ENCODE results near the gene RAD54L. TPM values are rescaled to one million over a fixed set of nuclear protein-coding genes. Genes with fewer than 3 reads are reported as not detected.

Gene RAD54L
- total and polyA plus RNA-seq, 2 of the 4 experiments (the other 2 are of a cell fraction), result 4.8 to 10.6 TPM

GRCh38 chr1:46224966-46225365 lies 22.6 kb upstream of the RAD54L start:
- H2BK5ac ChIP-seq (ENCODE audit: low read depth, low read length, poor library complexity, severe bottlenecking), result no peak overlapping the region
- no peak overlapping the region for H2BK120ac ChIP-seq (ENCODE audit: low read depth, low read length)
- no peaks in the 10 kb centered on the region; a peak in 1 of 4 replicates for H3K79me1 ChIP-seq (ENCODE audit: low read depth in 1 of 2, low read length in 2 of 2)
- dilution Hi-C loops (cut with HindIII; ENCODE audit: low sequenced_read_pairs, unreplicated experiment), result no loop called here
- no peak overlapping the region for H3K4ac ChIP-seq (ENCODE audit: low read depth, low read length)
- no peak for ATAC-seq (ENCODE audit: low read depth)
- H3K4me3 ChIP-seq (ENCODE audit: insufficient read depth, low read depth, low read length), result no peak overlapping the region
- H3K27me3 ChIP-seq (ENCODE audit: control insufficient read depth, insufficient read depth, low read length), result no peaks in the 10 kb centered on the region
- H3K23ac ChIP-seq (ENCODE audit: low read depth, low read length), result no peak overlapping the region
- no peak overlapping the region for H2BK15ac ChIP-seq (ENCODE audit: low read depth, low read length)
- H3K4me2 ChIP-seq (ENCODE audit: low read depth, low read length), result no peak overlapping the region
- no peak overlapping the region for H3K14ac ChIP-seq (replicated peaks; ENCODE audit: low read depth, low read length)
- in situ Hi-C loops (cut with MboI; ENCODE audit: low sequenced_read_pairs), result no loop called here
- BruUV-seq (replicated peaks), result no TSS peak
- intact Hi-C loops (cut with micrococcal nuclease), result no loop called here
- H4K20me1 ChIP-seq (ENCODE audit: insufficient read depth, low read length), result no peaks in the 10 kb centered on the region
- H4K91ac ChIP-seq (ENCODE audit: insufficient read depth, low read depth, low read length), result no peak overlapping the region
- H3K27ac ChIP-seq (ENCODE audit: insufficient read depth, low read length), result no peak overlapping the region
- H2AK5ac ChIP-seq (ENCODE audit: low read depth, low read length), result no peak overlapping the region
- 0 out of 2 replicates have a peak, but pooled peaks cover under 1% of the 10 kb centered on the region for H3K9me1 ChIP-seq (ENCODE audit: insufficient read depth, low read length)
- DNase-seq, result no peak
- no peak for TF ChIP-seq SMC3 (IDR thresholded peaks at IDR 0.05; ENCODE audit: low read depth, low read length)
- no peak for TF ChIP-seq MXI1 (IDR thresholded peaks at IDR 0.05; ENCODE audit: borderline replicate concordance, low read depth, low read length)
- TF ChIP-seq BHLHE40 (IDR thresholded peaks at IDR 0.05; ENCODE audit: low read depth, low read length), result no peak
- TF ChIP-seq NFE2L2 (IDR thresholded peaks at IDR 0.05; ENCODE audit: low read depth, low read length), result no peak
- TF ChIP-seq POLR2A (IDR thresholded peaks at IDR 0.05; ENCODE audit: low read depth, low read length), result no peak
- no peak for TF ChIP-seq RFX5 (IDR thresholded peaks at IDR 0.05; ENCODE audit: low read depth, low read length)
- TF ChIP-seq FOS (IDR thresholded peaks at IDR 0.05; ENCODE audit: low read depth, low read length), result no peak
- TF ChIP-seq CHD1 (IDR thresholded peaks at IDR 0.05; ENCODE audit: low read depth, low read length), result no peak
- no peak for TF ChIP-seq RAD21 (IDR thresholded peaks at IDR 0.05; ENCODE audit: low read length)
- no peak for TF ChIP-seq CTCF (conservative IDR thresholded peaks at IDR 0.05; ENCODE audit: low read depth, low read length)
- no peak for TF ChIP-seq MAZ (IDR thresholded peaks at IDR 0.05; ENCODE audit: borderline replicate concordance, low read depth, low read length)
- TF ChIP-seq RCOR1 (IDR thresholded peaks at IDR 0.05; ENCODE audit: insufficient replicate concordance, low read length), result no peak
- no peak for TF ChIP-seq MAFK (IDR thresholded peaks at IDR 0.05; ENCODE audit: low read depth, low read length)
- TF ChIP-seq, protein P1, sequence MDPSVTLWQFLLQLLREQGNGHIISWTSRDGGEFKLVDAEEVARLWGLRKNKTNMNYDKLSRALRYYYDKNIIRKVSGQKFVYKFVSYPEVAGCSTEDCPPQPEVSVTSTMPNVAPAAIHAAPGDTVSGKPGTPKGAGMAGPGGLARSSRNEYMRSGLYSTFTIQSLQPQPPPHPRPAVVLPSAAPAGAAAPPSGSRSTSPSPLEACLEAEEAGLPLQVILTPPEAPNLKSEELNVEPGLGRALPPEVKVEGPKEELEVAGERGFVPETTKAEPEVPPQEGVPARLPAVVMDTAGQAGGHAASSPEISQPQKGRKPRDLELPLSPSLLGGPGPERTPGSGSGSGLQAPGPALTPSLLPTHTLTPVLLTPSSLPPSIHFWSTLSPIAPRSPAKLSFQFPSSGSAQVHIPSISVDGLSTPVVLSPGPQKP (IDR thresholded peaks at IDR 0.05; ENCODE audit: borderline replicate concordance, low read depth, low read length), result no peak
- no peak for TF ChIP-seq CEBPB (IDR thresholded peaks at IDR 0.05; ENCODE audit: low read depth, low read length)
- TF ChIP-seq, protein P2, sequence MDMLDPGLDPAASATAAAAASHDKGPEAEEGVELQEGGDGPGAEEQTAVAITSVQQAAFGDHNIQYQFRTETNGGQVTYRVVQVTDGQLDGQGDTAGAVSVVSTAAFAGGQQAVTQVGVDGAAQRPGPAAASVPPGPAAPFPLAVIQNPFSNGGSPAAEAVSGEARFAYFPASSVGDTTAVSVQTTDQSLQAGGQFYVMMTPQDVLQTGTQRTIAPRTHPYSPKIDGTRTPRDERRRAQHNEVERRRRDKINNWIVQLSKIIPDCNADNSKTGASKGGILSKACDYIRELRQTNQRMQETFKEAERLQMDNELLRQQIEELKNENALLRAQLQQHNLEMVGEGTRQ (IDR thresholded peaks at IDR 0.05; ENCODE audit: low read depth, low read length), result no peak
- no peak overlapping the region for H2AFZ ChIP-seq (replicated peaks; ENCODE audit: low read length, poor library complexity)
- no peak overlapping the region for H2AK9ac ChIP-seq (replicated peaks; ENCODE audit: low read depth, low read length, poor library complexity)
- CTCF ChIA-PET, result interaction anchor here (1.8 to 3.1 kb wide), 2 partner anchors 22 to 43 kb away, joined by 6 to 21 read pairs; partner anchors contain the start of gene RAD54L
- no peaks in the 10 kb centered on the region for H3K4me1 ChIP-seq (ENCODE audit: control insufficient read depth, insufficient read depth, low read length)
- POLR2A ChIA-PET (ENCODE audit: unreplicated experiment), result no interaction called here
- no peaks in the 10 kb centered on the region; the same call in 1 of the 2 replicates for H3K36me3 ChIP-seq (ENCODE audit: control insufficient read depth, insufficient read depth, low read length)
- no peak overlapping the region for H4K5ac ChIP-seq (ENCODE audit: low read depth, low read length)
- 89% methylated on average over 1 of the region's 4 CpGs; no CpG with 5 or more reads in 1 of the 2 experiments for WGBS, 2 experiments (ENCODE audit: extremely low coverage in 2 of 2, insufficient read length in 1 of 2)
- H3K18ac ChIP-seq (ENCODE audit: low read depth, low read length), result no peak overlapping the region
- no peaks in the 10 kb centered on the region for H3K9me3 ChIP-seq (ENCODE audit: control insufficient read depth, insufficient read depth, low read length)
- H3K56ac ChIP-seq (ENCODE audit: extremely low read depth, insufficient read depth, low read length), result no peak overlapping the region
- H3K9ac ChIP-seq (ENCODE audit: low read depth, low read length), result no peak overlapping the region
- no peak overlapping the region for H2BK20ac ChIP-seq (ENCODE audit: low read depth, low read length)
- H4K8ac ChIP-seq (ENCODE audit: low read depth in 2 of 2, low read length in 2 of 2), result no peak overlapping the region
